22Rv1 (cell line): ENCODE measurements around the gene MAP3K8.

Experiments
- H3K27ac ChIP-seq: fragments of 450-650 bp; 2 replicates; pipeline ENCODE4 v1.5.1; 2017
- ZFX ChIP-seq: fragments of 450-650 bp; IDR thresholded peaks from 2 replicates; pipeline ENCODE4 v1.6.1; 2017; ENCODE audit warnings: antibody characterized with exemption, borderline replicate concordance
- TF ChIP-seq, protein P1 (sequence below): fragments of 450-650 bp; IDR thresholded peaks from 2 replicates; pipeline ENCODE4 v1.5.1; 2017; ENCODE audit warnings: mild to moderate bottlenecking

Gene MAP3K8

DNA sequence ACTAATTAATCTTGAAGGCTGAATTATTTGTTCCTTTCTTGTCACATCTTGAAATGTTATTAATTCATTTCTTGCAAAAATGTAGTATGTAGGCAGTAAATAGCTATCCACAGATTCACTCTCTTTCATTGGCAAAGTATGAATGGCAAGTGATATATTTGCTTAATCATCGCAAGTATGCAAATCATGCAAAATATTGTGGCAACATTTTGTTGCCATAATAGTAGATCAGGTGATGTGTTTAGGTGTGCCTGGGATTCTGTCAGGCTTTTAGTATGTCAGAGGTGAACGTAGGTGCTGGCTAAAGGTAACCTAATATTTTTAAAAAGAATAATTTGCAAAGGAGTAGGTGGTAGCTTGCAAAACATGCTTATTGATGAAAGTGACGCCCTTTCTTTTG, 5.9 kb downstream of the MAP3K8 start:
- no peak overlapping the region for H3K27ac ChIP-seq
- TF ChIP-seq, protein P1, sequence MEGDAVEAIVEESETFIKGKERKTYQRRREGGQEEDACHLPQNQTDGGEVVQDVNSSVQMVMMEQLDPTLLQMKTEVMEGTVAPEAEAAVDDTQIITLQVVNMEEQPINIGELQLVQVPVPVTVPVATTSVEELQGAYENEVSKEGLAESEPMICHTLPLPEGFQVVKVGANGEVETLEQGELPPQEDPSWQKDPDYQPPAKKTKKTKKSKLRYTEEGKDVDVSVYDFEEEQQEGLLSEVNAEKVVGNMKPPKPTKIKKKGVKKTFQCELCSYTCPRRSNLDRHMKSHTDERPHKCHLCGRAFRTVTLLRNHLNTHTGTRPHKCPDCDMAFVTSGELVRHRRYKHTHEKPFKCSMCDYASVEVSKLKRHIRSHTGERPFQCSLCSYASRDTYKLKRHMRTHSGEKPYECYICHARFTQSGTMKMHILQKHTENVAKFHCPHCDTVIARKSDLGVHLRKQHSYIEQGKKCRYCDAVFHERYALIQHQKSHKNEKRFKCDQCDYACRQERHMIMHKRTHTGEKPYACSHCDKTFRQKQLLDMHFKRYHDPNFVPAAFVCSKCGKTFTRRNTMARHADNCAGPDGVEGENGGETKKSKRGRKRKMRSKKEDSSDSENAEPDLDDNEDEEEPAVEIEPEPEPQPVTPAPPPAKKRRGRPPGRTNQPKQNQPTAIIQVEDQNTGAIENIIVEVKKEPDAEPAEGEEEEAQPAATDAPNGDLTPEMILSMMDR = no peak
- TF ChIP-seq ZFX = no peak

DNA sequence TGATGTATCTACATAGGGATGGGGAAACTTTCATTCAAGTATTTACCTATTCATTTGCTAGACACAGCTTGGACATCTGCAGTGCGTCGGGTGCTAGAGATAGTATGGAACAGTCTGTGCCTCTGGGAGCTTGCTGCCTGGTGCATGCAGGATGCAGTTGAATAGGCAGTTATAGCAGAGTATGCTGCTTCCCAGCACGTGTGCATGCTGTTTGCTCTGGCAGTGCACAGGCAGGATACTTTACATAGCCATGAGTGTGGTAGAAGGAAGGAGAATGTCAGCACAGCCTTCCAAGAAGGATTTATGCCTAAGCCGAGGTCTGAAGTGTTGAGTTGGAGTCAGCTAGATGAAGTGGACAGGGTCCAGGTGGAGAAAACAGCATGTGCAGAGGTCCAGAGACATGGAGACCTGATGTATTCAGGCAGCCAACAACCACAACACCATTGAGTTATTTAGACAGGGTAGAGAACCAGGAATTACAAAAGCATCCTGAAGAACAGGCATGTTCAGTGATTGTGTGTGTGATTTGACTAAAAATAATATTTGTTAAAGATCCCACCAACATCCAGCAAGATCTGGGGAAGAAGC, 8.1 kb downstream of the MAP3K8 start:
- TF ChIP-seq, protein P1 = no peak
- no peak for TF ChIP-seq ZFX
- H3K27ac ChIP-seq = no peak overlapping the region

DNA sequence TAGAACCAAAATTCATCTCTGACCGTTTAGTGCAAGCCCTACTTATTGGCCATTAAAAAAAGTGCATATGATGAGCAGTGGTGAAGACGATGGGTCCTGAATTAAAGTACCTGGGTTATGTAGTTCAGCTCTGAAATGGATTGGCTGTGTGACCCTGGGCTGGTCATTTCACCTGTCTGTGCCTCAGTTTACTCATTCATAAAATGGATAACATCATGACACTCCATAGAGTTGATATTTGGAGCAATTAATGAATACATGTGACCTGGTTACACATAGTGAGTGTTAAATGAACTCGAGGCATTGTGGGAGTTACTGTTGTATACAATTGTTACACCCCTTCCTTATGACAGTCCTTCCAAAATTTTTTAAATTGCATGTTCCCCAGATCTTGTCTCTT, 9.1 kb downstream of the MAP3K8 start:
- TF ChIP-seq ZFX = no peak
- TF ChIP-seq, protein P1 = no peak
- H3K27ac ChIP-seq = no peak overlapping the region

DNA sequence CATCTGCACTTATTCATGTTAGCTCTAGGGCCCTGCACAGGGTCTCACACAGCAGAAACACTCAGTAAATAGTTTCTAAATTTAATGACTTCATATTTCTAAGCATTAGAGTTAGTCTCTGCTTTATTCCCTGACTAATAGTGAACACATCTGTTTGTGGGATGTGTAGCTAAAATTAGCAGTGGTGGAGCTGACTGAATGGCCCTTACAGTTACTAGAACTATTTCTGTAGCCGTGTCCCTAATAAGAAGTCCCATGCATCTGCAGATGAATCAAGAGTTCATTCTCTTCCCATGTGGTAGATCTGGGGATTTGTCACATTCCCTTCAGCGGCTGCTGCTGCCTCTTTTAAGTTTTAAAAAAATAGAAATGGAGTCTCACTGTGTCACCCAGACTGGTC, 11.7 kb downstream of the MAP3K8 start:
- H3K27ac ChIP-seq = no peak overlapping the region
- no peak for TF ChIP-seq ZFX
- TF ChIP-seq, protein P1 = no peak

DNA sequence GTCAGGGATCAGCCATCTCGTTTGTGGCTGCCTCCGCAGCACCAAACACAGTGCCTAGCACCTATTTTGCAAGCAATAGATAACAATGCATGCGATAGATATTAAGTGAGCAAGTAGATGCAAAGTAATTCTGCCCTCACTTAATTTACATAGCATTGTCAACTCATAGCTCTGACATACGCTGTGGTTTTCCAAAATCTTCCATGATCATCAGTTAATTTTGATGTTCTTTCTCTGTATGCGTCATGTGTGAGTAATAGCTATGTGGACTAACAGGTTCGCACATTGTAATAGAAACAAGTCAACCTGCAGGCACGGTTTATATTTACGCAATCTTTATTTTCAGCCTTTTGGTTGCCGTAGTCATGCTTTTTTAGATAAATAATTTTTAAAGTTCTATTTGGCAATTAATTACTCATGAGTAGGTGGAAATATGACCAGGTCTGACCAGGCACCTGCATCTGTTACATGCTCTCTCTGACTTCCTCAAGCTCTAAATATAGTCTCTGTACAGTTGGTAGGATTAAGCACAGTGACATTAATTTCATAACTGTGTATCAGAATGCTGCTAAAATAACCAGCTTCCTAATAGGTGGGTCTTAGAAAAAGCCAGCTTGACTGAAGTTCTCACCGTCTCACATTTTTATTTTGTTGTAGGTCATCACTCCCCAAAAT, 13.3 kb downstream of the MAP3K8 start:
- no peak overlapping the region for H3K27ac ChIP-seq
- TF ChIP-seq ZFX = no peak
- TF ChIP-seq, protein P1 = no peak

DNA sequence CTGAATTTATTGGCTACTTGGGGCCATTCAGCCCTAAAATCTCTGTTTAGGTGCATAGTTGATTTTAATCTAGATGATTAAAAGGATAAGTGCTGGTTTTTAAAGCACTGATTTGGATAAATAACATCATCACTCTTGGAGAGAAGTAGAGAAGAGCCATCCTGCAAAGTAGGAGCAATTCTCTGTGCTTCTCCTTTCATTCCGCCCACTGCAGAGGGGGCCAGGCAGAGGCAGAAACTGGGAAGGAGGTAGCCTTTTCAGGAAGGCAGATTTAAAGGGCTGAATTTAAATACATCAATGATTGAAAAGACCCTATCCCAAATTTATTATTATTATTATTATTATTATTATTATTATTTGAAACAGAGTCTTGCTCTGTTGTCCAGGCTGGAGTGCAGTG, 14.1 kb downstream of the MAP3K8 start:
- TF ChIP-seq ZFX = no peak
- TF ChIP-seq, protein P1 = no peak
- H3K27ac ChIP-seq = no peak overlapping the region

DNA sequence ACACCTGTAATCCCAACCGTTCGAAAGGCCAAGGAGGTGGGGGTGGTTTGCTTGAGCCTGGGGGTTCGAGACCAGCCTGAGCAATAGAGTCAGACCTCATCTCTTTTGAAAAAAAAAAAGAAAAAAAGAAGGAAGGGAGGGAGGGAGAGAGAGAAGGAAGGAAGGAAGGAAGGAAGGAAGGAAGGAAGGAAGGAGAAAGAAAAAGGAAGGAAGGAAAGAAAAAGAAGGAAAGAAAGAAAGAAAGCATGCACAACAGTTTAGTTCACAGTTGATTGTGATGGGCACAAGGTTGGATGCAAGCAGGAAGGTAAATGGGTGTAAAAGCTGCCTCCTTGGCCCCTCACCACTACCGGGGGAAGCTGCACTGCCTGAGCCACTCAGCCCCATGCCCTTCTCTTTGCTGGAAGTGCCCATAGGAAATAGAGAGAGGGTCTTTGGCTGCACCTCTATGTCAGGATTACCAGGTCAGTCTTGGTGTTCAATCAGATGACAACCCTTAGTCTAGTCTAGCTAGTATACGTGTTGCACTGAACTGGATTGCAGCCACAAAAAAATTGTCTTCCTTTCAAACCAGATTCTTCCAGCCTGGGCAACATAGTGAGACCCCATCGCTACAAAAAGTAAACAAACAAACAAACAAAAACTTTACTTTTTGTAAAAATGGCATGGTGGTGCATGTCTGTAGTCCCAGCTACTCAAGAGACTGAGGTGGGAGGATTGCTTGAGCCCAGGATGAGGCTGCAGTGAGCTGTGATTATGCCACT, 20.0 kb downstream of the MAP3K8 start:
- H3K27ac ChIP-seq = no peak overlapping the region
- TF ChIP-seq, protein P1 = no peak
- no peak for TF ChIP-seq ZFX
